ENCODE data around the gene AP1G1. TPM values are rescaled to one million over a fixed set of nuclear protein-coding genes. Genes with fewer than 3 reads are reported as not detected.

Gene AP1G1
- total and polyA plus RNA-seq, 2 of the 4 experiments (the other 2 are of a cell fraction) = 48.3 to 86.7 TPM

- no peak overlapping the region for H2BK120ac ChIP-seq (ENCODE audit: low read depth, low read length)
- no peak overlapping the region for H2AK5ac ChIP-seq (ENCODE audit: low read depth, low read length)
- H3K4me2 ChIP-seq (ENCODE audit: low read depth, low read length) = no peak overlapping the region
- H2BK20ac ChIP-seq (ENCODE audit: low read depth, low read length) = no peak overlapping the region
- no peaks in the 10 kb centered on the region for H3K9me3 ChIP-seq (ENCODE audit: control insufficient read depth, insufficient read depth, low read length)
- no CpG with 5 or more reads among the region's 3 CpGs for WGBS, 2 experiments (ENCODE audit: extremely low coverage in 2 of 2, insufficient read length in 1 of 2)
- H3K4ac ChIP-seq (ENCODE audit: low read depth, low read length) = no peak overlapping the region
- H4K5ac ChIP-seq (ENCODE audit: low read depth, low read length) = no peak overlapping the region
- H4K20me1 ChIP-seq (ENCODE audit: insufficient read depth, low read length) = no peaks in the 10 kb centered on the region
- no peak overlapping the region for H3K23ac ChIP-seq (ENCODE audit: low read depth, low read length)
- H3K36me3 ChIP-seq (ENCODE audit: control insufficient read depth, insufficient read depth, low read length) = no peaks in the 10 kb centered on the region
- TF ChIP-seq USF2 (IDR thresholded peaks at IDR 0.05; ENCODE audit: low read depth, low read length) = no peak
- TF ChIP-seq NFE2L2 (IDR thresholded peaks at IDR 0.05; ENCODE audit: low read depth, low read length) = no peak
- no peak for TF ChIP-seq ELK1 (IDR thresholded peaks at IDR 0.05; ENCODE audit: borderline replicate concordance, low read depth, low read length)
- TF ChIP-seq BHLHE40 (IDR thresholded peaks at IDR 0.05; ENCODE audit: low read depth, low read length) = no peak
- no peak for TF ChIP-seq MAFK (IDR thresholded peaks at IDR 0.05; ENCODE audit: low read depth, low read length)
- TF ChIP-seq CHD1 (IDR thresholded peaks at IDR 0.05; ENCODE audit: low read depth, low read length) = no peak
- TF ChIP-seq POLR2A (IDR thresholded peaks at IDR 0.05; ENCODE audit: low read depth, low read length) = no peak
- no peak for TF ChIP-seq SMC3 (IDR thresholded peaks at IDR 0.05; ENCODE audit: low read depth, low read length)
- TF ChIP-seq FOS (IDR thresholded peaks at IDR 0.05; ENCODE audit: low read depth, low read length) = no peak
- no peak for TF ChIP-seq MAZ (IDR thresholded peaks at IDR 0.05; ENCODE audit: borderline replicate concordance, low read depth, low read length)
- no peak for TF ChIP-seq RCOR1 (IDR thresholded peaks at IDR 0.05; ENCODE audit: insufficient replicate concordance, low read length)
- no peak for TF ChIP-seq RFX5 (IDR thresholded peaks at IDR 0.05; ENCODE audit: low read depth, low read length)
- no peak for TF ChIP-seq RAD21 (IDR thresholded peaks at IDR 0.05; ENCODE audit: low read length)
- no peak for TF ChIP-seq CEBPB (IDR thresholded peaks at IDR 0.05; ENCODE audit: low read depth, low read length)
- no peak for TF ChIP-seq MXI1 (IDR thresholded peaks at IDR 0.05; ENCODE audit: borderline replicate concordance, low read depth, low read length)
- intact Hi-C loops (cut with micrococcal nuclease) (no loop called here), in situ Hi-C loops (cut with MboI; ENCODE audit: low sequenced_read_pairs) (no loop called here), dilution Hi-C loops (cut with HindIII; ENCODE audit: low sequenced_read_pairs, unreplicated experiment) (no loop called here)
- H3K9me1 ChIP-seq (ENCODE audit: insufficient read depth, low read length) = no peaks in the 10 kb centered on the region; the same call in 1 of the 2 replicates
- H2AK9ac ChIP-seq (replicated peaks; ENCODE audit: low read depth, low read length, poor library complexity) = no peak overlapping the region
- H4K8ac ChIP-seq (ENCODE audit: low read depth in 2 of 2, low read length in 2 of 2) = no peak overlapping the region
- H4K91ac ChIP-seq (ENCODE audit: insufficient read depth, low read depth, low read length) = no peak overlapping the region
- no peaks in the 10 kb centered on the region for H3K27me3 ChIP-seq (ENCODE audit: control insufficient read depth, insufficient read depth, low read length)
- no peak for ATAC-seq (ENCODE audit: low read depth)
- no peak overlapping the region for H3K56ac ChIP-seq (ENCODE audit: extremely low read depth, insufficient read depth, low read length)
- H3K27ac ChIP-seq (ENCODE audit: insufficient read depth, low read length) = no peak overlapping the region
- no peak overlapping the region for H3K18ac ChIP-seq (ENCODE audit: low read depth, low read length)
- no peak overlapping the region for H3K14ac ChIP-seq (replicated peaks; ENCODE audit: low read depth, low read length)
- ChIA-PET POLR2A (ENCODE audit: unreplicated experiment) (no interaction called here), CTCF (no interaction called here)
- H2BK5ac ChIP-seq (ENCODE audit: low read depth, low read length, poor library complexity, severe bottlenecking) = no peak overlapping the region
- no TSS peak for BruUV-seq (replicated peaks)
- no peak for DNase-seq
- H3K4me3 ChIP-seq (ENCODE audit: insufficient read depth, low read depth, low read length) = no peak overlapping the region
- H3K4me1 ChIP-seq (ENCODE audit: control insufficient read depth, insufficient read depth, low read length) = no peaks in the 10 kb centered on the region
- H3K79me1 ChIP-seq (ENCODE audit: low read depth in 1 of 2, low read length in 2 of 2) = no peaks in the 10 kb centered on the region
- H3K9ac ChIP-seq (ENCODE audit: low read depth, low read length) = no peak overlapping the region
- H2BK15ac ChIP-seq (ENCODE audit: low read depth, low read length) = no peak overlapping the region
- no peak overlapping the region for H2AFZ ChIP-seq (replicated peaks; ENCODE audit: low read length, poor library complexity)
Observed at GRCh38 chr16:71837150-71837549, 28.5 kb upstream of the AP1G1 start.

All from IMR-90 (cell line).